GM12878 (cell line): ENCODE results near the gene TOMM20L. TPM values are rescaled to one million over a fixed set of nuclear protein-coding genes. Genes with fewer than 3 reads are reported as not detected.

Experiments
- ATAC-seq: fragments of 200-7000 bp; cut with Tn5 transposase; 3 replicates; pipeline ENCODE4 v1.9.1; 2020; ENCODE audit warnings: mild to moderate bottlenecking, moderate library complexity
- BruUV-seq: library from RNA; stranded (reverse); fragments of 400-500 nt; replicated peaks from 2 replicates; lab custom pipeline; 2021; lab: Mats Ljungman, UMichigan
- CTCF ChIA-PET: fragments of 300-600 bp; sonication (Branson Sonifier 250); formaldehyde crosslinking; extraction: SDS; loops from one replicate; lab custom pipeline; 2021; ENCODE audit warnings: inconsistent platforms; lab: Yijun Ruan, JAX
- POLR2A ChIA-PET: fragments of 350-600 bp; formaldehyde crosslinking; extraction: SDS; loops from one replicate; lab custom pipeline; 2021; ENCODE audit warnings: inconsistent platforms; lab: Charles Lee
- RAD21 ChIA-PET: fragments of 300-600 bp; sonication (Branson Sonifier 250); formaldehyde crosslinking; loops from one replicate; lab custom pipeline; 2023; ENCODE audit warnings: antibody characterized with exemption; ENCODE audit not compliant: unreplicated experiment; lab: Charles Lee
- SMC1A ChIA-PET: fragments of 300-600 bp; sonication (Branson Sonifier 250); formaldehyde crosslinking; loops from one replicate; lab custom pipeline; 2023; ENCODE audit not compliant: unreplicated experiment, uncharacterized antibody; lab: Charles Lee
- DNase-seq: peaks from one replicate; pipeline ENCODE4 v3.0.0-alpha.2; 2011; ENCODE audit warnings: low read depth, low spot score
- FAIRE-seq: peaks from 3 replicates; lab custom pipeline; 2011; peaks lifted over from hg19 to GRCh38; lab: Jason Lieb, UNC
- H2AFZ ChIP-seq: 2 replicates; pipeline ENCODE4 v1.6.0; 2011; ENCODE audit warnings: low read depth, low read length, control low read depth; ENCODE audit not compliant: control insufficient read depth
- H3K27ac ChIP-seq: 2 replicates; pipeline ENCODE4 v1.5.1; 2011; ENCODE audit warnings: control low read depth; ENCODE audit not compliant: control insufficient read depth, insufficient read depth
- H3K27me3 ChIP-seq, 2 experiments: replicated peaks in 1 of 2; 2 replicates each; pipeline versions ENCODE4 v1.6.0 to v1.6.1; 2011; ENCODE audit warnings: low read length in 1 of 2; ENCODE audit not compliant: control insufficient read depth in 2 of 2, insufficient read depth in 2 of 2
- H3K36me3 ChIP-seq, 2 experiments: 2 replicates each; pipeline ENCODE4 v1.5.1; 2011; ENCODE audit warnings: low read length in 1 of 2; ENCODE audit not compliant: control insufficient read depth in 2 of 2, insufficient read depth in 2 of 2
- H3K4me1 ChIP-seq: 2 replicates; pipeline ENCODE4 v1.6.1; 2011; ENCODE audit warnings: mild to moderate bottlenecking, low read length, moderate library complexity, mixed read lengths; ENCODE audit not compliant: control insufficient read depth, insufficient read depth
- H3K4me2 ChIP-seq: 2 replicates; pipeline ENCODE4 v1.6.0; 2011; ENCODE audit warnings: control low read depth; ENCODE audit not compliant: control insufficient read depth, insufficient read depth
- H3K4me3 ChIP-seq: fragments of 200-600 bp; sonication (generic); 2 replicates; pipeline ENCODE4 v1.5.1; 2016
- H3K79me2 ChIP-seq: 2 replicates; pipeline ENCODE4 v1.6.0; 2011; ENCODE audit warnings: low read length; ENCODE audit not compliant: control insufficient read depth, insufficient read depth
- H3K9ac ChIP-seq: 2 replicates; pipeline ENCODE4 v1.8.0; 2011; ENCODE audit warnings: low read length, control low read depth, mixed read lengths; ENCODE audit not compliant: control insufficient read depth, insufficient read depth
- H3K9me3 ChIP-seq: replicated peaks from 3 replicates; pipeline ENCODE4 v1.5.1; 2011; ENCODE audit warnings: mild to moderate bottlenecking, low read length; ENCODE audit not compliant: control insufficient read depth, insufficient read depth
- H4K20me1 ChIP-seq: 2 replicates; pipeline ENCODE4 v1.6.0; 2011; ENCODE audit not compliant: control insufficient read depth, insufficient read depth
- ATF2 ChIP-seq: IDR thresholded peaks from 2 replicates; pipeline ENCODE4 v1.6.1; 2012; ENCODE audit warnings: low read length, inconsistent platforms
- BHLHE40 ChIP-seq, 2 experiments: fragments of 450-650 bp in 1 of 2; IDR thresholded peaks; 2 replicates each; pipeline ENCODE4 v1.6.1; 2011 to 2017; ENCODE audit warnings: low read depth in 2 of 2, borderline replicate concordance in 1 of 2, improper control_type of control experiment in 1 of 2, low read length in 1 of 2, mild to moderate bottlenecking in 1 of 2
- FOS ChIP-seq: IDR thresholded peaks from 3 replicates; pipeline ENCODE4 v1.6.1; 2011; ENCODE audit warnings: borderline replicate concordance; ENCODE audit not compliant: insufficient read length; ENCODE audit errors: extremely low read depth
- IKZF1 ChIP-seq: fragments of 450-650 bp; conservative IDR thresholded peaks from 2 replicates; pipeline ENCODE4 v1.6.1; 2017; ENCODE audit warnings: antibody characterized with exemption, mild to moderate bottlenecking
- NFYA ChIP-seq: IDR thresholded peaks from 2 replicates; pipeline ENCODE4 v1.6.1; 2011; ENCODE audit warnings: low read depth, mild to moderate bottlenecking, low read length, improper control_type of control experiment, borderline replicate concordance
- POLR2AphosphoS5 ChIP-seq: IDR thresholded peaks from 2 replicates; pipeline ENCODE4 v1.6.1; 2011; ENCODE audit warnings: mild to moderate bottlenecking, low read length, inconsistent platforms
- RELA ChIP-seq: fragments of 450-650 bp; IDR thresholded peaks from 2 replicates; pipeline ENCODE4 v1.8.0; 2014; ENCODE audit warnings: borderline replicate concordance; ENCODE audit not compliant: partially characterized antibody
- TCF12 ChIP-seq: IDR thresholded peaks from 2 replicates; pipeline ENCODE4 v1.6.1; 2011; ENCODE audit warnings: low read depth, mild to moderate bottlenecking, low read length
- ZBED1 ChIP-seq: IDR thresholded peaks from 2 replicates; pipeline ENCODE4 v1.6.1; 2016; ENCODE audit warnings: borderline replicate concordance
- WGBS: methylation state at CpG from one replicate; pipeline ENCODE4 v1.1.6; 2016; ENCODE audit warnings: low lambda C conversion rate; ENCODE audit not compliant: insufficient replicate concordance, insufficient coverage; ENCODE audit errors: missing lambda C conversion rate; 5-methylcytosine and 5-hydroxymethylcytosine counted together
- in situ Hi-C: fragments of 300-500 bp; cut with MboI; formaldehyde crosslinking; loops from 9 replicates; pipeline ENCODE4 v1.14.3; 2018; ENCODE audit warnings: mixed read lengths
- intact Hi-C: fragments of 100-400 bp; cut with micrococcal nuclease; formaldehyde crosslinking; loops from one replicate; pipeline ENCODE4 v1.14.2; 2022; ENCODE audit not compliant: unreplicated experiment
- polyA plus RNA-seq, 11 experiments: library from polyadenylated mRNA; depleted of rRNA in 4 of 11; unstranded in 6 of 11; stranded (reverse) in 5 of 11; fragments of >200 nt; fragmentation: Nextera tagmentation in 4 of 11; fragmentation: Illumina TruSeq in 1 of 11; extraction: Ambion mirVana in 4 of 11; extraction: Trizol in 1 of 11; gene quantifications; 1 replicate in 1 of 11; 2 replicates in 10 of 11; pipeline versions ENCODE4 v1.2.1 to v1.2.3, GENCODE V29; 2011 to 2016; ENCODE audit warnings: inconsistent platforms in 2 of 11, missing spikeins in 2 of 11, low read depth in 1 of 11
- total RNA-seq, 4 experiments: library from RNA; depleted of rRNA in 3 of 4; stranded (reverse); fragments of >200 nt in 3 of 4; fragmentation: Illumina TruSeq in 1 of 4; extraction: Trizol in 1 of 4; gene quantifications; 2 replicates each; pipeline versions ENCODE4 v1.2.1 to v1.2.3, GENCODE V29; 2013 to 2021

TOMM20L gene
- total and polyA plus RNA-seq, 10 of the 15 experiments (the other 5 are each of a cell fraction or from before 2014, with no cell fraction given) = 0.28 TPM; not detected in 9

GRCh38 chr14:58376791-58377190, 18.9 kb upstream of the TOMM20L start (continued):
- no peak for TF ChIP-seq POLR2AphosphoS5
- no peak for TF ChIP-seq ATF2
- TF ChIP-seq ZBED1 = no peak
- TF ChIP-seq IKZF1 = no peak

DNA sequence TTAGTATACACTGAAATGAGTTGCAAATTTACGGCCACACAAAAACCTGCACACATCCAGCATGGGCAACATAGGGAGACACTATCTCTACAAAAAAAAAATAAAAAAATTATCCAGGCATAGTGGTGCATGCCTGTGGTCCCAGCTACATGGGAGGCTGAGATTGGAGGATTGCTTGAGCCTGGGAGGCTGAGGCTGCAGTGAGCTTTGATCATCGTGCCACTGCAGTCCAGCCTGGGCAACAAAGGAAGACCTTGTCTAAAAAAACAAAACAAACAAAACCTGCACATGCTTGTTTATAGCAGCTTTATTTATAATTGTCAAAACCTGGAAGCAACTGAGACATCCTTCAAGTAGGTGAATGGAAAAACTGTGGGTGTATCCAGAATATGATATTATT, 4.9 kb upstream of the TOMM20L start:
- Histone ChIP-seq H3K4me1 (peaks cover 4% of the 10 kb centered on the region; the same call in 1 of the 2 replicates), H3K27ac (no peak overlapping the region), H3K36me3 (no peaks in the 10 kb centered on the region), H3K79me2 (no peaks in the 10 kb centered on the region), H2AFZ (no peak overlapping the region), H3K4me2 (no peak overlapping the region), H3K4me3 (no peak overlapping the region), H4K20me1 (no peaks in the 10 kb centered on the region), H3K9me3 (no peaks in the 10 kb centered on the region), H3K27me3 (no peaks in the 10 kb centered on the region), H3K9ac (no peak overlapping the region)
- no TSS peak for BruUV-seq
- ChIA-PET POLR2A (no interaction called here), RAD21 (no interaction called here), CTCF (interaction anchor here (1.4 kb wide), 1 partner anchor 10 kb away, joined by 3 read pairs; no protein-coding TSS in a partner anchor), SMC1A (no interaction called here)
- intact Hi-C loops = no loop called here
- ATAC-seq (no peak), FAIRE-seq (no peak), DNase-seq (no peak)
- 89% methylated on average over 2 of the region's 2 CpGs for whole genome bisulfite sequencing
- in situ Hi-C loops = no loop called here
- no peak for TF ChIP-seq BHLHE40 (IDR thresholded peaks at IDR 0.05; ENCODE audit: borderline replicate concordance in 1 of 2, low read depth in 2 of 2, low read length in 1 of 2)
- TF ChIP-seq RELA = no peak
- no peak for TF ChIP-seq TCF12
- no peak for TF ChIP-seq NFYA
- TF ChIP-seq FOS = no peak
